GM10248 (cell line): ENCODE measurements around the gene SMARCB1.

Source experiments
- CTCF ChIA-PET: fragments of 300-600 bp; sonication (Branson Sonifier 250); formaldehyde crosslinking; extraction: SDS; loops from one replicate; lab custom pipeline; 2021; ENCODE audit warnings: antibody characterized with exemption; lab: Yijun Ruan, JAX
- POLR2A ChIA-PET: fragments of 350-650 bp; sonication (Branson Sonifier 250); formaldehyde crosslinking; extraction: SDS; loops from one replicate; lab custom pipeline; 2020; ENCODE audit warnings: antibody characterized with exemption; lab: Yijun Ruan, JAX
- DNase-seq: peaks from one replicate; pipeline ENCODE4 v3.0.0; 2012; ENCODE audit errors: extremely low spot score
- TF ChIP-seq, protein P1 (sequence below): IDR thresholded peaks from 2 replicates; pipeline ENCODE4 v1.5.1; 2012; ENCODE audit warnings: mild to moderate bottlenecking, low read depth; ENCODE audit errors: extremely low read depth, missing control alignments, control extremely low read depth

SMARCB1 gene

DNA sequence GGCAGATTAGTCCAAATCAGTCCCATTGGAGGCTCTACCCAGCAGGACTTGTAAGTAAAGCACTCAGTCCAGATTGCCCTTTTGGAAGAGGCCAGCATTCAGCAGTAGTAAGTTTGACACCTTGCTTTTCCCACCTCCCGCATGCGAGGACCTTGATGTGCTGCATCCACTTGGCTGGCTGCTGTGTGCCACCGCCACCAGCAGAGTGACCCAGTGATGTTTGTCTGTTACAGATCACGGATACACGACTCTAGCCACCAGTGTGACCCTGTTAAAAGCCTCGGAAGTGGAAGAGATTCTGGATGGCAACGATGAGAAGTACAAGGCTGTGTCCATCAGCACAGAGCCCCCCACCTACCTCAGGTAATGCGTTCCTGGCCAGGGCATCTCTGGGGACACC is 6.6 kb downstream of the SMARCB1 start:
- ChIA-PET POLR2A (no interaction called here), CTCF (interaction anchor here (1.0 to 1.1 kb wide), 2 partner anchors 54 to 56 kb away, joined by 3 to 4 read pairs; no protein-coding TSS in a partner anchor)
- DNase-seq = no peak
- TF ChIP-seq, protein P1, sequence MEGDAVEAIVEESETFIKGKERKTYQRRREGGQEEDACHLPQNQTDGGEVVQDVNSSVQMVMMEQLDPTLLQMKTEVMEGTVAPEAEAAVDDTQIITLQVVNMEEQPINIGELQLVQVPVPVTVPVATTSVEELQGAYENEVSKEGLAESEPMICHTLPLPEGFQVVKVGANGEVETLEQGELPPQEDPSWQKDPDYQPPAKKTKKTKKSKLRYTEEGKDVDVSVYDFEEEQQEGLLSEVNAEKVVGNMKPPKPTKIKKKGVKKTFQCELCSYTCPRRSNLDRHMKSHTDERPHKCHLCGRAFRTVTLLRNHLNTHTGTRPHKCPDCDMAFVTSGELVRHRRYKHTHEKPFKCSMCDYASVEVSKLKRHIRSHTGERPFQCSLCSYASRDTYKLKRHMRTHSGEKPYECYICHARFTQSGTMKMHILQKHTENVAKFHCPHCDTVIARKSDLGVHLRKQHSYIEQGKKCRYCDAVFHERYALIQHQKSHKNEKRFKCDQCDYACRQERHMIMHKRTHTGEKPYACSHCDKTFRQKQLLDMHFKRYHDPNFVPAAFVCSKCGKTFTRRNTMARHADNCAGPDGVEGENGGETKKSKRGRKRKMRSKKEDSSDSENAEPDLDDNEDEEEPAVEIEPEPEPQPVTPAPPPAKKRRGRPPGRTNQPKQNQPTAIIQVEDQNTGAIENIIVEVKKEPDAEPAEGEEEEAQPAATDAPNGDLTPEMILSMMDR = no peak

DNA sequence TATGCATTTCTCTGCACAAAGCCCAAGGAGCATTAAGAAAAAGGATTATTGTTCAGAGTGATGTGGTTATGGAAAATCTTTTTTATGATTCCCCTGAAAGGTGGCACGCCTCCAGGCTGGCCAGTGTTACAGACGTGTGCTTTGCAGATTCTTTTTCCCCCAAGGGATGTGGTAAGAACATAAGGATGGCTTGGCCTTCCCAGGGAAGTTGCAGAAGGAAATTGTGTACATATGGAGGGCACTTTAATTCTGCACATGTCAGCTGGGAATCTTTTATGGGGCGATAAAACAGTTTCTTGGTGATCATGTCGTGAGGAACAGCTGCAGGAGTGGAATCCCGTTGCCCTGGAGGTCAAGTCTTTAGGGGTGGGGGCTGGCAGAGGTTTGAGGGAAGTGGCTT is 9.7 kb downstream of the SMARCB1 start:
- ChIA-PET POLR2A (no interaction called here), CTCF (interaction anchor here (0.7 kb wide), 1 partner anchor 9 kb away, joined by 3 read pairs; no protein-coding TSS in a partner anchor)
- no peak for DNase-seq
- TF ChIP-seq, protein P1 = no peak

DNA sequence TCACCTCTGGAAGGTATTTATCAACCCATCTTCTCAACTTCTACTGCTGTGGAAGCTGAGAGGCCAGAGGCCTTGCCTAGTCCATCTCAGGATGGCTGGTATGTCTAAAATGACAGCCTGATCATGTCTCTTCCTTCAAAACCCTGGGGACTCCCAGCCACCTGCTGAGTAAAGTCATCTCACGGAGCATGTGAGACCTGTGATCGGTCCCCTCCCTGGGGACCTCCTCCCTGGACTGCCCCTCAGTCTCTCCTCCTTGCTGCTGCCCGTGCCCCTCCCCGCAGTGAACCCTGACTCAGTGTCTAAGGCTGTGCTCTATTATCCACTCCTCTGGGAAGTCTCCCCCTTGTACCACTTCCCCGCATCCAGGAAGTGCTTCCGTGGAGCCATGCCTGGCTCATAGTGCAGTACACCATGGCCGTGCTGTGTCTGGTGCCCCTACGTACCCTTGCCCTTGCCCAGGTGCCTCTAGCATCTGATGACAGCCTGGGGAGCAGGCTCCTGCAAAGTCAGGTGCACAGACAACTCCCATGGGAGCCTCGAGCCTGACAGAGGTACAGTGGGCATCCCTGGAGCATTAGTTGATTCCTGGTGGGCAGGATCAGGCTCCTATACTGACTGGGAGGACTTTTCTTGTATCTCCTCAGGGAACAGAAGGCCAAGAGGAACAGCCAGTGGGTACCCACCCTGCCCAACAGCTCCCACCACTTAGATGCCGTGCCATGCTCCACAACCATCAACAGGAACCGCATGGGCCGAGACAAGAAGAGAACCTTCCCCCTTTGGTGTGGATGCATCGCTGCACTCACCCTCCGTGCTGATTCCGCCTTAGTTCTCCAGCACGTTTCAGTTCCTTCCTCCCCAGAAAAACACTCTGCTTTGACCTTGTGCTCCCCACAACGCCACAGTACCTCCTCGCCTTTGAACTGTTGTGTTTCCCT is 13.8 kb downstream of the SMARCB1 start:
- ChIA-PET POLR2A (no interaction called here), CTCF (interaction anchor here (1.4 kb wide), 1 partner anchor 49 kb away, joined by 3 read pairs; no protein-coding TSS in a partner anchor)
- peak; percentile 82 for DNase-seq
- TF ChIP-seq, protein P1 = no peak

DNA sequence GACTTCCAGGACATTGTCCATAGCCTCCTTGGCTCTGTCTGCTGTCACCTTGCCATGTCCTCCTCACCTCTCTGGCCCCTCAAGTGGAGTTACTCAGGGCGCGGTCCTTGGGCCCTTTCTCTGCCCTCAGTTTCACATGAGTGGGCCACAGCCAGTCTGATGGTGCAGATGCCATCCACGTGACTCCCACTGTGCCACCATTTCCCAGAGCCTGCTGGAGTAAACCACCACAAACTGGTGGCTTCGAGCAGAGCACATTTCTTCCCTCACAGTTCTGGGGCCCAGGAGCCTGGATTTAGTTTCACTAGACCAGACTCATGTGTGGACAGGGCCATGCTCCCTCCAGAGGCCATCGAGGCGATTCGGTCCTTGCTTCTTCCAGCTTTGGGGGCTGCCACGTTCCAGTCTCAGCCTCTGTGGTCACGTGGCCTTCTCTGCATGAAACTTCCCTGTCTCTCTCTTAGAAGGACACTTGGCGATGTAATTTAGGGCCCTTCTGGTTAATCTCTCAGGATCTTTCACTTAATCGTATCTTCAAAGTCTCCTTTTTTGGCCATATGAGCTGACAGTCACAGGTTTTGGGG is 14.6 kb downstream of the SMARCB1 start:
- TF ChIP-seq, protein P1 = no peak
- POLR2A ChIA-PET = no interaction called here
- CTCF ChIA-PET = interaction anchor here (1.4 kb wide), 1 partner anchor 13 kb away, joined by 4 read pairs; no protein-coding TSS in a partner anchor

DNA sequence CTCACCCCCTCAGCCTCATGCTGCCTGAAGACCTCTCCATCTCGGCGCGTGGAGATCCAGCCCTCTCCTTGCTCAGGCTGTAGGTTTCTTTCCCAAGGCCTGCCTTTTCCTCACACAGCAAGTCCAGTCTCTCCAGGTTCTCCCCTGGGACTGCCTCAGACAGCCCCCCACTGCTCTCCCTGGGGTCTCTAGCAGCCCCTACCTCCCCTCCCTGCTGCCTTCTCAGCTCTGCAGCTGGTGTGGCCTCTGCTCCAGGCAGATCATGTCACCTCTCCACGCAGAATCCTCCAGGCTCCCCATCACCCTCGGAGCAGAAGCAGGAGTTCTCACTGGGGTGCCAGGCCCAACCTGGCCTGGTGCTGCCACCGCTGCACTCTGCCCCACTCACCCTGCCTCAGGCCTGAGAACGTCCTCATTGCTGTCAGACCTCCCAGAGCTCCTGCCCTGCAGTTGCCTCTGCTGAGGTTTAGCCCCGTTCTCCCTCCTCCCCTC is 15.2 kb downstream of the SMARCB1 start:
- ChIA-PET CTCF (interaction anchor here (1.4 to 3.2 kb wide), 2 partner anchors 13 to 47 kb away, joined by 4 to 9 read pairs; no protein-coding TSS in a partner anchor), POLR2A (no interaction called here)
- no peak for DNase-seq
- TF ChIP-seq, protein P1 = no peak

More for the DNA sequence above, 14.6 kb downstream of the SMARCB1 start:
- DNase-seq = no peak
